ENCODE measurements around the gene RAG1.

RAG1 gene

GRCh38 chr11:36588099-36588498, 20.3 kb downstream of the RAG1 start:
- in situ Hi-C loops (cut with MboI; ENCODE audit: low pct_unique_long_range_greater_than_20kb, low sequenced_read_pairs, unreplicated experiment), result no loop called here
- no peak for DNase-seq (ENCODE audit: low spot score)
- TF ChIP-seq CTCF (IDR thresholded peaks at IDR 0.05; ENCODE audit: extremely low read depth, insufficient read depth, missing control alignments), result no peak

- in situ Hi-C loops (cut with MboI; ENCODE audit: low pct_unique_long_range_greater_than_20kb, low sequenced_read_pairs, unreplicated experiment), result no loop called here
- DNase-seq (ENCODE audit: low spot score), result no peak
- TF ChIP-seq CTCF (IDR thresholded peaks at IDR 0.05; ENCODE audit: extremely low read depth, insufficient read depth, missing control alignments), result no peak
Observed at GRCh38 chr11:36590513-36590912, 22.7 kb downstream of the RAG1 start.

GRCh38 chr11:36591433-36591832, 23.6 kb downstream of the RAG1 start:
- no peak for TF ChIP-seq CTCF (IDR thresholded peaks at IDR 0.05; ENCODE audit: extremely low read depth, insufficient read depth, missing control alignments)
- in situ Hi-C loops (cut with MboI; ENCODE audit: low pct_unique_long_range_greater_than_20kb, low sequenced_read_pairs, unreplicated experiment), result no loop called here
- no peak for DNase-seq (ENCODE audit: low spot score)

GRCh38 chr11:36594316-36594989, 26.6 kb downstream of the RAG1 start, which contains the start of gene IFTAP:
Gene IFTAP, plus strand, starts transcription at chr11:36594502. Its CDS starts 15,602 bp downstream, at chr11:36610104.
- in situ Hi-C loops (cut with MboI; ENCODE audit: low pct_unique_long_range_greater_than_20kb, low sequenced_read_pairs, unreplicated experiment), result no loop called here
- DNase-seq (ENCODE audit: low spot score), result peak; percentile 48
- no peak for TF ChIP-seq CTCF (IDR thresholded peaks at IDR 0.05; ENCODE audit: extremely low read depth, insufficient read depth, missing control alignments)

- in situ Hi-C loops (cut with MboI; ENCODE audit: low pct_unique_long_range_greater_than_20kb, low sequenced_read_pairs, unreplicated experiment), result no loop called here
- no peak for TF ChIP-seq CTCF (IDR thresholded peaks at IDR 0.05; ENCODE audit: extremely low read depth, insufficient read depth, missing control alignments)
- no peak for DNase-seq (ENCODE audit: low spot score)
Observed at GRCh38 chr11:36596880-36597279, 29.1 kb downstream of the RAG1 start.

- in situ Hi-C loops (cut with MboI; ENCODE audit: low pct_unique_long_range_greater_than_20kb, low sequenced_read_pairs, unreplicated experiment), result no loop called here
- DNase-seq (ENCODE audit: low spot score), result no peak
- TF ChIP-seq CTCF (IDR thresholded peaks at IDR 0.05; ENCODE audit: extremely low read depth, insufficient read depth, missing control alignments), result no peak
Observed at GRCh38 chr11:36598051-36598450, 30.2 kb downstream of the RAG1 start, which contains the start of gene RAG2. Gene RAG2, minus strand, starts transcription at chr11:36598236. Its CDS starts 4,068 bp downstream, at chr11:36594168.

All from GM13977 (cell line).